HEK293 (cell line): ENCODE measurements around the gene KCNQ1.

Experiments used
- CTCF ChIA-PET: fragments of 350-600 bp; formaldehyde crosslinking; extraction: SDS; loops from one replicate; lab custom pipeline; 2021; ENCODE audit warnings: antibody characterized with exemption; lab: Yijun Ruan, JAX
- POLR2A ChIA-PET: fragments of 300-600 bp; formaldehyde crosslinking; extraction: SDS; loops from one replicate; lab custom pipeline; 2020; ENCODE audit warnings: antibody characterized with exemption, inconsistent platforms; lab: Yijun Ruan, JAX
- H3K27ac ChIP-seq: fragments of 200-500 bp; sonication (Bioruptor generic); 2 replicates; pipeline ENCODE4 v1.5.1; 2014; ENCODE audit warnings: low read depth, low read length, control low read depth, inconsistent platforms; ENCODE audit errors: extremely low read depth
- H3K36me3 ChIP-seq, 2 experiments: fragments of 200-500 bp in 1 of 2; sonication (Bioruptor generic) in 1 of 2; 1 replicate in 1 of 2; 2 replicates in 1 of 2; pipeline ENCODE4 v1.5.1; 2014 to 2017; ENCODE audit warnings: inconsistent platforms in 2 of 2, low read length in 2 of 2; ENCODE audit not compliant: control insufficient read depth in 2 of 2, insufficient read depth in 1 of 2
- H3K4me1 ChIP-seq: fragments of 200-500 bp; sonication (Bioruptor generic); 2 replicates; pipeline ENCODE4 v1.5.1; 2014; ENCODE audit warnings: mild to moderate bottlenecking, low read length, inconsistent platforms; ENCODE audit not compliant: control insufficient read depth, insufficient read depth
- H3K4me3 ChIP-seq: 2 replicates; pipeline ENCODE4 v1.5.1; 2011; ENCODE audit warnings: low read depth, mild to moderate bottlenecking, control low read depth, low read length, moderate library complexity
- H3K9me3 ChIP-seq: fragments of 200-500 bp; sonication (Bioruptor generic); 2 replicates; pipeline ENCODE4 v1.5.1; 2014; ENCODE audit warnings: low read depth, low read length, inconsistent platforms; ENCODE audit not compliant: control insufficient read depth, insufficient read depth
- ATF2 ChIP-seq: fragments of 450-650 bp; formaldehyde crosslinking; IDR thresholded peaks from 2 replicates; pipeline ENCODE4 v1.5.1; 2016; ENCODE audit warnings: missing biosample characterization, missing genetic modification characterization, low read depth
- HOXA7 ChIP-seq: sonication (generic); formaldehyde crosslinking; IDR thresholded peaks from 2 replicates; pipeline ENCODE4 v1.8.1; 2022; ENCODE audit warnings: missing genetic modification reagents, borderline replicate concordance
- PRDM1 ChIP-seq: fragments of 450-650 bp; formaldehyde crosslinking; IDR thresholded peaks from 2 replicates; pipeline ENCODE4; 2016; ENCODE audit warnings: missing biosample characterization, missing genetic modification characterization
- PRDM10 ChIP-seq: fragments of 450-650 bp; formaldehyde crosslinking; IDR thresholded peaks from 2 replicates; pipeline ENCODE4 v1.5.1; 2016; ENCODE audit warnings: missing biosample characterization, missing genetic modification characterization
- PRDM4 ChIP-seq: fragments of 450-650 bp; formaldehyde crosslinking; IDR thresholded peaks from 2 replicates; pipeline ENCODE4 v1.5.1; 2017; ENCODE audit warnings: missing biosample characterization, missing genetic modification characterization
- ZBTB21 ChIP-seq: fragments of 450-650 bp; formaldehyde crosslinking; IDR thresholded peaks from 2 replicates; pipeline ENCODE4 v1.5.1; 2017; ENCODE audit warnings: missing biosample characterization, missing genetic modification characterization
- ZNF146 ChIP-seq: fragments of 450-650 bp; formaldehyde crosslinking; IDR thresholded peaks from 2 replicates; pipeline ENCODE4 v1.5.1; 2016; ENCODE audit warnings: missing biosample characterization, missing genetic modification characterization
- ZNF157 ChIP-seq: fragments of 450-650 bp; formaldehyde crosslinking; IDR thresholded peaks from 2 replicates; pipeline ENCODE4 v1.5.1; 2016; ENCODE audit warnings: missing biosample characterization, missing genetic modification characterization
- ZNF335 ChIP-seq: fragments of 450-650 bp; formaldehyde crosslinking; conservative IDR thresholded peaks from 2 replicates; pipeline ENCODE4 v1.5.1; 2016; ENCODE audit warnings: missing biosample characterization, missing genetic modification characterization
- ZNF350 ChIP-seq: fragments of 450-650 bp; formaldehyde crosslinking; IDR thresholded peaks from 2 replicates; pipeline ENCODE4 v1.5.0; 2017; ENCODE audit warnings: missing biosample characterization, mild to moderate bottlenecking, missing genetic modification characterization
- ZNF518A ChIP-seq: fragments of 450-650 bp; formaldehyde crosslinking; conservative IDR thresholded peaks from 2 replicates; pipeline ENCODE4 v1.5.1; 2016; ENCODE audit warnings: low read depth, missing biosample characterization, missing genetic modification characterization
- ZNF621 ChIP-seq: fragments of 450-650 bp; formaldehyde crosslinking; IDR thresholded peaks from 2 replicates; pipeline ENCODE4 v1.5.1; 2017; ENCODE audit warnings: missing biosample characterization, missing genetic modification characterization
- ZNF747 ChIP-seq: fragments of 450-650 bp; formaldehyde crosslinking; IDR thresholded peaks from 2 replicates; pipeline ENCODE4 v1.5.1; 2016; ENCODE audit warnings: missing biosample characterization, missing genetic modification characterization
- ZNF76 ChIP-seq: fragments of 450-650 bp; formaldehyde crosslinking; IDR thresholded peaks from 2 replicates; pipeline ENCODE4; 2016; ENCODE audit warnings: low read depth, missing biosample characterization, missing genetic modification characterization, borderline replicate concordance
- ZSCAN23 ChIP-seq: fragments of 450-650 bp; formaldehyde crosslinking; IDR thresholded peaks from 2 replicates; pipeline ENCODE4 v1.5.1; 2016; ENCODE audit warnings: missing biosample characterization, missing genetic modification characterization

Gene KCNQ1

GRCh38 chr11:2564588-2565425 lies 120.0 kb downstream of the KCNQ1 start (continued):
- no peak for TF ChIP-seq ZNF621 (tag by site-specific recombination)
- no peak for TF ChIP-seq PRDM4 (tag by site-specific recombination)
- no peak for TF ChIP-seq PRDM10 (tag by site-specific recombination)
- no peak for TF ChIP-seq ZNF747
- no peak for TF ChIP-seq ZNF335 (tag by site-specific recombination)
- no peak for TF ChIP-seq PRDM1 (tag by site-specific recombination)

GRCh38 chr11:2565447-2566222 lies 120.8 kb downstream of the KCNQ1 start:
- no peak overlapping the region for H3K27ac ChIP-seq
- H3K9me3 ChIP-seq: no peaks in the 10 kb centered on the region
- H3K4me3 ChIP-seq: no peak overlapping the region
- ChIA-PET CTCF (interaction anchor here (1.0 kb wide), 1 partner anchor 34 kb away, joined by 5 read pairs; no protein-coding TSS in a partner anchor), POLR2A (no interaction called here)
- no peaks in the 10 kb centered on the region for H3K36me3 ChIP-seq
- H3K4me1 ChIP-seq: no peaks in the 10 kb centered on the region
- TF ChIP-seq ZNF157 (no peak), ZNF146 (tag by site-specific recombination) (no peak), ZBTB21 (tag by site-specific recombination) (no peak), ZNF350 (tag by site-specific recombination) (no peak), ATF2 (no peak), PRDM10 (tag by site-specific recombination) (no peak), ZNF621 (tag by site-specific recombination) (no peak), HOXA7 (CRISPR knock-in tag) (no peak), ZSCAN23 (tag by site-specific recombination) (no peak), ZNF518A (tag by site-specific recombination) (no peak), ZNF76 (no peak)
